ENCODE results near the gene LHPP. TPM values are rescaled to one million over a fixed set of nuclear protein-coding genes. Genes with fewer than 3 reads are reported as not detected.

Gene LHPP
- total and polyA plus RNA-seq, 10 of the 15 experiments (the other 5 are each of a cell fraction or from before 2014, with no cell fraction given), result 0.79 to 9.8 (median 6.7) TPM

- TF ChIP-seq ZNF687 (IDR thresholded peaks at IDR 0.05), result no peak
- 0 out of 3 replicates have a peak, but pooled peaks of 1 of the 2 experiments have one; percentile 24 for TF ChIP-seq EGR1 (IDR thresholded peaks at IDR 0.05; ENCODE audit: borderline replicate concordance in 1 of 2, low read depth in 2 of 2, low read length in 2 of 2)
- no peak for TF ChIP-seq RBBP5 (conservative IDR thresholded peaks at IDR 0.05)
- TF ChIP-seq IKZF1 (conservative IDR thresholded peaks at IDR 0.05), result peak; percentile 50
- peak; percentile 70 for TF ChIP-seq IRF4 (IDR thresholded peaks at IDR 0.05; ENCODE audit: low read depth, low read length)
- TF ChIP-seq NFXL1 (IDR thresholded peaks at IDR 0.05; ENCODE audit: borderline replicate concordance), result no peak
- no peak for TF ChIP-seq CUX1 (IDR thresholded peaks at IDR 0.05; ENCODE audit: insufficient replicate concordance, low read depth, low read length)
- peak; percentile 63 for TF ChIP-seq JUNB (IDR thresholded peaks at IDR 0.05)
- TF ChIP-seq BMI1 (IDR thresholded peaks at IDR 0.05; ENCODE audit: borderline replicate concordance), result no peak
- no peak for TF ChIP-seq REST (IDR thresholded peaks at IDR 0.05; ENCODE audit: low read depth, low read length)
- TF ChIP-seq MEF2B (IDR thresholded peaks at IDR 0.05; ENCODE audit: partially characterized antibody, poor library complexity, severe bottlenecking), result no peak
- TF ChIP-seq TCF12 (IDR thresholded peaks at IDR 0.05; ENCODE audit: low read depth, low read length), result peak; percentile 87; the same call in 1 of the 2 replicates
- TF ChIP-seq E2F4 (IDR thresholded peaks at IDR 0.05; ENCODE audit: low read depth, low read length), result no peak
- TF ChIP-seq JUND (IDR thresholded peaks at IDR 0.05; ENCODE audit: low read depth, low read length), result no peak
- peak; percentile 21; the same call in 1 of the 2 replicates for TF ChIP-seq RAD21 (IDR thresholded peaks at IDR 0.05; ENCODE audit: insufficient read depth, low read depth, low read length)
Measured at GRCh38 chr10:124626759-124627380, 165.2 kb downstream of the LHPP start (continued).
